PC-3 (cell line): ENCODE results near the gene SLC12A6. TPM values are rescaled to one million over a fixed set of nuclear protein-coding genes. Genes with fewer than 3 reads are reported as not detected.

Experiments used
- ATAC-seq: fragments of 200-7000 bp; cut with Tn5 transposase; 2 replicates; pipeline ENCODE4 v1.9.1; 2020; ENCODE audit warnings: mild to moderate bottlenecking, moderate library complexity
- BruUV-seq: library from RNA; stranded (reverse); fragments of 400-500 nt; replicated peaks from 2 replicates; lab custom pipeline; 2021; lab: Mats Ljungman, UMichigan
- CTCF ChIA-PET: fragments of 300-600 bp; sonication (Branson Sonifier 250); formaldehyde crosslinking; loops from one replicate; lab custom pipeline; 2022; ENCODE audit warnings: antibody characterized with exemption; lab: Charles Lee
- POLR2A ChIA-PET: fragments of 300-600 bp; sonication (Branson Sonifier 250); formaldehyde crosslinking; loops from one replicate; lab custom pipeline; 2022; ENCODE audit warnings: antibody characterized with exemption; ENCODE audit not compliant: unreplicated experiment; lab: Charles Lee
- DNase-seq: peaks from one replicate; pipeline ENCODE4 v3.0.0-alpha.2; 2015
- H2AFZ ChIP-seq: fragments of 300-600 bp; sonication (generic); 2 replicates; pipeline ENCODE4 v1.6.0; 2016; ENCODE audit warnings: antibody characterized with exemption, low read length
- H3F3A ChIP-seq: fragments of 300-600 bp; sonication (generic); one replicate; pipeline ENCODE4 v1.6.0; 2017; ENCODE audit warnings: antibody characterized with exemption, low read length, control low read depth, mild to moderate bottlenecking; ENCODE audit not compliant: unreplicated experiment
- H3K27ac ChIP-seq: fragments of 300-600 bp; sonication (generic); 2 replicates; pipeline ENCODE4 v1.5.1; 2016; ENCODE audit warnings: mild to moderate bottlenecking, low read length
- H3K27me3 ChIP-seq: fragments of 300-600 bp; sonication (generic); 2 replicates; pipeline ENCODE4 v1.6.1; 2016; ENCODE audit warnings: low read length, mixed read lengths
- H3K36me3 ChIP-seq: fragments of 300-600 bp; sonication (generic); 2 replicates; pipeline ENCODE4 v1.6.1; 2016; ENCODE audit warnings: low read depth, mixed run types, low read length, mixed read lengths
- H3K4me1 ChIP-seq: fragments of 300-600 bp; sonication (generic); 2 replicates; pipeline ENCODE4 v1.5.1; 2016; ENCODE audit warnings: low read length; ENCODE audit not compliant: insufficient read depth
- H3K4me2 ChIP-seq: fragments of 300-600 bp; sonication (generic); 2 replicates; pipeline ENCODE4 v1.6.0; 2016; ENCODE audit warnings: low read length
- H3K4me3 ChIP-seq: fragments of 300-600 bp; sonication (generic); 2 replicates; pipeline ENCODE4 v1.5.1; 2016; ENCODE audit warnings: mild to moderate bottlenecking, low read length, mixed read lengths
- H3K79me2 ChIP-seq: fragments of 300-600 bp; sonication (generic); 2 replicates; pipeline ENCODE4 v1.6.1; 2017; ENCODE audit warnings: low read length, mixed read lengths
- H3K9ac ChIP-seq: fragments of 300-600 bp; sonication (generic); 2 replicates; pipeline ENCODE4 v1.6.0; 2016; ENCODE audit warnings: mild to moderate bottlenecking, low read length
- H3K9me2 ChIP-seq: fragments of 300-600 bp; sonication (generic); replicated peaks from 2 replicates; pipeline ENCODE4 v1.6.1; 2016; ENCODE audit warnings: mixed run types, low read length, mixed read lengths
- H3K9me3 ChIP-seq: fragments of 300-600 bp; sonication (generic); 2 replicates; pipeline ENCODE4 v1.6.1; 2016; ENCODE audit warnings: low read length, mixed read lengths
- H4K20me1 ChIP-seq: fragments of 300-600 bp; sonication (generic); 2 replicates; pipeline ENCODE4 v1.6.1; 2016; ENCODE audit warnings: low read length, mixed read lengths
- CTCF ChIP-seq: fragments of 300-600 bp; sonication (generic); conservative IDR thresholded peaks from 2 replicates; pipeline ENCODE4 v1.5.1; 2017; ENCODE audit warnings: antibody characterized with exemption, low read depth, mild to moderate bottlenecking, low read length
- EZH2 ChIP-seq: fragments of 300-600 bp; sonication (generic); IDR thresholded peaks from one replicate; pipeline ENCODE4 v1.6.1; 2017; ENCODE audit warnings: antibody characterized with exemption, mild to moderate bottlenecking, low read length; ENCODE audit not compliant: unreplicated experiment
- EZH2phosphoT487 ChIP-seq: fragments of 300-600 bp; sonication (generic); IDR thresholded peaks from 2 replicates; pipeline ENCODE4 v1.6.1; 2018; ENCODE audit warnings: mild to moderate bottlenecking, antibody characterized with exemption, low read length, borderline replicate concordance
- intact Hi-C: fragments of 100-400 bp; cut with micrococcal nuclease; formaldehyde crosslinking; loops from 2 replicates; pipeline ENCODE4 v1.9.0; 2023
- total RNA-seq: library from RNA; depleted of rRNA; stranded (reverse); fragments of >200 nt; gene quantifications from 2 replicates; pipeline ENCODE4 v1.2.3, GENCODE V29; 2014

The SLC12A6 gene
- total RNA-seq, 1 experiment from 2014 or later: 22.9 TPM

GRCh38 chr15:34297059-34297458 lies 40.5 kb downstream of the SLC12A6 start:
- POLR2A ChIA-PET: interaction anchor here (0.5 to 1.0 kb wide), 3 partner anchors 36 to 71 kb away, joined by 3 to 6 read pairs (median 4); no protein-coding TSS in a partner anchor
- intact Hi-C loops: loop anchor here (1.0 to 2.0 kb wide), 4 partner anchors 22 to 58 kb away; no protein-coding TSS in a partner anchor
- ATAC-seq: peak; percentile 88

GRCh38 chr15:34292621-34293020 lies 45.0 kb downstream of the SLC12A6 start:
- POLR2A ChIA-PET: no interaction called here
- intact Hi-C loops: no loop called here
- Histone ChIP-seq H4K20me1 (no peaks in the 10 kb centered on the region), H3K27me3 (no peaks in the 10 kb centered on the region), H3K79me2 (peaks cover 9% of the 10 kb centered on the region), H3K9me2 (no peaks in the 10 kb centered on the region), H3K4me2 (no peak overlapping the region), H3K9ac (no peak overlapping the region), H3F3A (no peaks in the 10 kb centered on the region), H3K27ac (no peak overlapping the region), H3K9me3 (no peaks in the 10 kb centered on the region), H3K36me3 (no peaks in the 10 kb centered on the region), H3K4me1 (peaks cover 16% of the 10 kb centered on the region), H3K4me3 (no peak overlapping the region), H2AFZ (no peak overlapping the region)
- DNase-seq: no peak
- CTCF ChIA-PET: no interaction called here
- no peak for ATAC-seq
- no TSS peak for BruUV-seq
- TF ChIP-seq EZH2phosphoT487 (no peak), EZH2 (no peak)

More at GRCh38 chr15:34297059-34297458, 40.5 kb downstream of the SLC12A6 start:
- no peaks in the 10 kb centered on the region for H3F3A ChIP-seq
- H3K4me2 ChIP-seq: peak overlapping the region; percentile 42
- H3K4me1 ChIP-seq: peaks cover 30% of the 10 kb centered on the region
- BruUV-seq: no TSS peak
- peaks cover 9% of the 10 kb centered on the region for H3K79me2 ChIP-seq
- TF ChIP-seq EZH2: no peak
- no peak for TF ChIP-seq CTCF
- TF ChIP-seq EZH2phosphoT487: no peak
- H2AFZ ChIP-seq: no peak overlapping the region
- no peaks in the 10 kb centered on the region for H3K27me3 ChIP-seq
- H4K20me1 ChIP-seq: no peaks in the 10 kb centered on the region
- CTCF ChIA-PET: no interaction called here
- no peaks in the 10 kb centered on the region for H3K9me2 ChIP-seq
- H3K9ac ChIP-seq: peak overlapping the region; percentile 45
- H3K9me3 ChIP-seq: no peaks in the 10 kb centered on the region
- H3K4me3 ChIP-seq: no peak overlapping the region
- peak overlapping the region; percentile 81 for H3K27ac ChIP-seq
- H3K36me3 ChIP-seq: no peaks in the 10 kb centered on the region
- DNase-seq: peak; percentile 62

- Histone ChIP-seq H3K9me2 (no peaks in the 10 kb centered on the region), H3K36me3 (no peaks in the 10 kb centered on the region), H4K20me1 (no peaks in the 10 kb centered on the region), H3K27ac (no peak overlapping the region), H2AFZ (no peak overlapping the region), H3K9ac (no peak overlapping the region), H3K79me2 (no peaks in the 10 kb centered on the region), H3K4me2 (no peak overlapping the region), H3K27me3 (no peaks in the 10 kb centered on the region), H3K9me3 (no peaks in the 10 kb centered on the region), H3K4me1 (peaks cover 4% of the 10 kb centered on the region), H3K4me3 (no peak overlapping the region), H3F3A (no peaks in the 10 kb centered on the region)
- DNase-seq (no peak), ATAC-seq (no peak)
- ChIA-PET POLR2A (no interaction called here), CTCF (no interaction called here)
- TF ChIP-seq CTCF (no peak), EZH2phosphoT487 (no peak), EZH2 (no peak)
- intact Hi-C loops: no loop called here
- no TSS peak for BruUV-seq
Observed at GRCh38 chr15:34284937-34285336, 52.6 kb downstream of the SLC12A6 start.
